ENCODE measurements around the gene EXOC4. TPM values are rescaled to one million over a fixed set of nuclear protein-coding genes. Genes with fewer than 3 reads are reported as not detected.

The EXOC4 gene
- total RNA-seq, 1 donor from 2014 or later: 51.6 TPM

DNA sequence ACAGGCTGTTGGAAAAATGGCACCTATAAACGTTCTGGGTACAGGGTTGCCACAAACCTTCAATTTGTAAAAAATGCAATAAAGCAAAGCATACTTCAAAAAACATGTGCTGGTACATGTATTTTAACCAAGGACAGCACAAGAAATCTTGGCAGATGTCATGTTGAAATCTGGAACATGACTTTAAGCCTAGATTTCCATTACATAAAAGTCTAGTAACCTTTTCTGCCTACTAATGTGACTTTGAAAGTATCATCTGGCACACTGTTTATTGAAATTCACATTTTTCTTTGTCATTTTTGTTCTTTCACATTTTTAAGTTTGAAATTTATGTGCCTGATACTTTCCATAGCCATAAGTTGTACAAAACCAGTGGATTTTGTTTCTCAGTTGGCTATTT is 296.8 kb downstream of the EXOC4 start:
- no peaks in the 10 kb centered on the region for H3K27me3 ChIP-seq (ENCODE audit: control insufficient read depth, insufficient read depth, low read length)
- TF ChIP-seq, protein P1, sequence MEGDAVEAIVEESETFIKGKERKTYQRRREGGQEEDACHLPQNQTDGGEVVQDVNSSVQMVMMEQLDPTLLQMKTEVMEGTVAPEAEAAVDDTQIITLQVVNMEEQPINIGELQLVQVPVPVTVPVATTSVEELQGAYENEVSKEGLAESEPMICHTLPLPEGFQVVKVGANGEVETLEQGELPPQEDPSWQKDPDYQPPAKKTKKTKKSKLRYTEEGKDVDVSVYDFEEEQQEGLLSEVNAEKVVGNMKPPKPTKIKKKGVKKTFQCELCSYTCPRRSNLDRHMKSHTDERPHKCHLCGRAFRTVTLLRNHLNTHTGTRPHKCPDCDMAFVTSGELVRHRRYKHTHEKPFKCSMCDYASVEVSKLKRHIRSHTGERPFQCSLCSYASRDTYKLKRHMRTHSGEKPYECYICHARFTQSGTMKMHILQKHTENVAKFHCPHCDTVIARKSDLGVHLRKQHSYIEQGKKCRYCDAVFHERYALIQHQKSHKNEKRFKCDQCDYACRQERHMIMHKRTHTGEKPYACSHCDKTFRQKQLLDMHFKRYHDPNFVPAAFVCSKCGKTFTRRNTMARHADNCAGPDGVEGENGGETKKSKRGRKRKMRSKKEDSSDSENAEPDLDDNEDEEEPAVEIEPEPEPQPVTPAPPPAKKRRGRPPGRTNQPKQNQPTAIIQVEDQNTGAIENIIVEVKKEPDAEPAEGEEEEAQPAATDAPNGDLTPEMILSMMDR (IDR thresholded peaks at IDR 0.05; ENCODE audit: insufficient read depth, low read length, poor library complexity, severe bottlenecking): no peak
- no peak for DNase-seq (ENCODE audit: low read depth)
- no peak overlapping the region for H3K4me3 ChIP-seq (ENCODE audit: low read depth, low read length)
- H3K36me3 ChIP-seq (ENCODE audit: control insufficient read depth, insufficient read depth, low read length): no peaks in the 10 kb centered on the region

DNA sequence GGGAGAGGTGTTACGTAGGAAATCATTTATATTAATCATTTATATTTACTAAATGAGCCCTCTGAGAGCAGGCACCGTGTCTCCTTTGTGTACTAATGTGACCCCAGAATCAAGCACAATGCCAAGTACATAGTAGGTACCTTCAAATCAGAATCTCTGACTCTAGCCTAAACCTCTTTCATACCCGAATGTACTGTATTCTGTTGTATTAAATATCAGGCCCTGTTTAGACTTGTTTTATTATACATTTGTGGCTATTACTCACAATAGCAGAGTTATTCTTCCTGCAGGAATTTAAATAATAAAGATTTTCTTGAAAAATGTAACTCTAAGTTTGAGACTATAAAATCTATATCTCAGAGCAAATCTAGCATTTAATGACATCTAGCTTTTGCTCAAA is 297.3 kb downstream of the EXOC4 start:
- Histone ChIP-seq H3K36me3 (ENCODE audit: control insufficient read depth, insufficient read depth, low read length) (no peaks in the 10 kb centered on the region), H3K27me3 (ENCODE audit: control insufficient read depth, insufficient read depth, low read length) (no peaks in the 10 kb centered on the region), H3K4me3 (ENCODE audit: low read depth, low read length) (no peak overlapping the region)
- TF ChIP-seq, protein P1 (IDR thresholded peaks at IDR 0.05; ENCODE audit: insufficient read depth, low read length, poor library complexity, severe bottlenecking): no peak
- no peak for DNase-seq (ENCODE audit: low read depth)

DNA sequence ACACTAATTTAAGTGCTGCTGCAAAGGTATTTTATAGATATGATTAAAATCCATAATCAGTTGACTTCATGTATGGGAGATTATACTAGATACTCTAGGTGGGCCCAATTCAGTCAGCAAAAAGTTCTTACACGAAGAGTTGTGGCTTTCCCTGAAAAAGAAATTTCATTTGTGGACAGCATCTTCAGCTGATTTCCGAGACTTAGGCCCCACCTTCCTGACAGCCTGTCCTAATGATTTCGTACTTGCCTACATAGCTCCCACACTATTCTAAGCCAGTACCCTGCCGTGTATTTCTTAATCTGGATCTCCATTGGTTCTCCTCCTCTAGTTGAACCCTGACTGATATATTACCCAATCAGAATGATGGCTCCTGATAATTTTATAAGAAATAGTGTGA is 297.9 kb downstream of the EXOC4 start:
- no peaks in the 10 kb centered on the region for H3K36me3 ChIP-seq (ENCODE audit: control insufficient read depth, insufficient read depth, low read length)
- H3K4me3 ChIP-seq (ENCODE audit: low read depth, low read length): no peak overlapping the region
- H3K27me3 ChIP-seq (ENCODE audit: control insufficient read depth, insufficient read depth, low read length): no peaks in the 10 kb centered on the region
- TF ChIP-seq, protein P1 (IDR thresholded peaks at IDR 0.05; ENCODE audit: insufficient read depth, low read length, poor library complexity, severe bottlenecking): no peak
- no peak for DNase-seq (ENCODE audit: low read depth)

DNA sequence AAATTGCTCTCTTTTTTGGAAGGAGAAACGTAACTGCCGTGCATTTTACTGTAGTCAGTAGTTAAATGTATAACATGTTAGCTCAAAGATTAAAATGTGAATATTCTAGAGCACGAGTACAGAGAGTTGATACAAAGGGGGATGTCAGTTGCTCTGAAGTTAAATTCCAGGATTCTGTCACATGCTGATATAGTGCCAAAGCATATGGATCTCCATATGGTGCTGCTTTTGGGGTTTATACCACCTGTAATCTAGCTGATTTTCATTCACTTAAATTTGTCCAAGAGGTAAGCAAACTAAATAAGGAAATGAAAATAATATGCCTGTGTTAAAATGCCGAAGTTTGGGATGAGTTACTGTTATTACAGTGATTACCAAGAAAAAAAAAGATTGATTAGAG is 298.6 kb downstream of the EXOC4 start:
- Histone ChIP-seq H3K4me3 (ENCODE audit: low read depth, low read length) (no peak overlapping the region), H3K36me3 (ENCODE audit: control insufficient read depth, insufficient read depth, low read length) (no peaks in the 10 kb centered on the region), H3K27me3 (ENCODE audit: control insufficient read depth, insufficient read depth, low read length) (no peaks in the 10 kb centered on the region)
- TF ChIP-seq, protein P1 (IDR thresholded peaks at IDR 0.05; ENCODE audit: insufficient read depth, low read length, poor library complexity, severe bottlenecking): no peak
- DNase-seq (ENCODE audit: low read depth): no peak

GRCh38 chr7:133552079-133552478 is 299.2 kb downstream of the EXOC4 start:
- no peaks in the 10 kb centered on the region for H3K36me3 ChIP-seq (ENCODE audit: control insufficient read depth, insufficient read depth, low read length)
- H3K27me3 ChIP-seq (ENCODE audit: control insufficient read depth, insufficient read depth, low read length): no peaks in the 10 kb centered on the region
- no peak overlapping the region for H3K4me3 ChIP-seq (ENCODE audit: low read depth, low read length)
- no peak for DNase-seq (ENCODE audit: low read depth)
- TF ChIP-seq, protein P1 (IDR thresholded peaks at IDR 0.05; ENCODE audit: insufficient read depth, low read length, poor library complexity, severe bottlenecking): no peak

DNA sequence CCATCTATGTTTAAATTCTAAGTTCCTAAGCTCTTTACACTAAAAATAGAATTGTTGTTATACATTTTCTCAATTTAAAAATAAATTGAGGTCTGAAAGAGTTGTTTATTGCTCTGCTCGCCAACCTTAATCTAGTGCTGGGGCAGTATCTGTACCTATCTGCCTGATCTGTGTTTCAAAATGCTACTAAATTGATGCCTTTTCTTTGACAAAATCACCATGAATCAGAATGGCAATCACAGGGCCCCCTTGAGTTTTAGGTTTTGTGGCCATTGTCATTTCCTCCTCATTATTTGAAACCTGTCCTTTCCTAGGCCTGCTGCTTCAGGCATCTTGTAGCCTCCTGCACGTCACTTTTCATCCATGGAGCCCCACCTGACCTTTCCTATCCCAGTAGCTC is 301.5 kb downstream of the EXOC4 start:
- no peak for DNase-seq (ENCODE audit: low read depth)
- no peaks in the 10 kb centered on the region for H3K36me3 ChIP-seq (ENCODE audit: control insufficient read depth, insufficient read depth, low read length)
- TF ChIP-seq, protein P1 (IDR thresholded peaks at IDR 0.05; ENCODE audit: insufficient read depth, low read length, poor library complexity, severe bottlenecking): no peak
- no peaks in the 10 kb centered on the region for H3K27me3 ChIP-seq (ENCODE audit: control insufficient read depth, insufficient read depth, low read length)
- H3K4me3 ChIP-seq (ENCODE audit: low read depth, low read length): no peak overlapping the region
